GM19238 (cell line): Measurements from ENCODE around the gene PTPMT1.

Source experiments
- DNase-seq: peaks from one replicate; pipeline ENCODE4 v3.0.0; 2011; ENCODE audit warnings: low spot score; ENCODE audit not compliant: insufficient read length

The PTPMT1 gene

GRCh38 chr11:47607380-47607779 lies 42.0 kb downstream of the PTPMT1 start:
- DNase-seq, result no peak

GRCh38 chr11:47609675-47610074 lies 44.3 kb downstream of the PTPMT1 start:
- DNase-seq, result no peak

- no peak for DNase-seq
Measured at GRCh38 chr11:47611348-47611794, 46.0 kb downstream of the PTPMT1 start.

- DNase-seq, result no peak
Measured at GRCh38 chr11:47615249-47615648, 49.9 kb downstream of the PTPMT1 start.

GRCh38 chr11:47616726-47617416 lies 51.5 kb downstream of the PTPMT1 start:
- DNase-seq, result no peak

GRCh38 chr11:47617417-47617809 lies 52.0 kb downstream of the PTPMT1 start:
- no peak for DNase-seq

GRCh38 chr11:47620836-47621378 lies 55.5 kb downstream of the PTPMT1 start:
- DNase-seq, result no peak
